NCI-H2107 treated with DMSO at 0.1 percent for 48 hours (cell line): ENCODE results near the gene FSIP2.

Experiments used
- DNase-seq: peaks from one replicate; lab custom pipeline; 2025; ENCODE audit not compliant: unreplicated experiment; lab: John Stamatoyannopoulos, UW

FSIP2 gene, protein sequence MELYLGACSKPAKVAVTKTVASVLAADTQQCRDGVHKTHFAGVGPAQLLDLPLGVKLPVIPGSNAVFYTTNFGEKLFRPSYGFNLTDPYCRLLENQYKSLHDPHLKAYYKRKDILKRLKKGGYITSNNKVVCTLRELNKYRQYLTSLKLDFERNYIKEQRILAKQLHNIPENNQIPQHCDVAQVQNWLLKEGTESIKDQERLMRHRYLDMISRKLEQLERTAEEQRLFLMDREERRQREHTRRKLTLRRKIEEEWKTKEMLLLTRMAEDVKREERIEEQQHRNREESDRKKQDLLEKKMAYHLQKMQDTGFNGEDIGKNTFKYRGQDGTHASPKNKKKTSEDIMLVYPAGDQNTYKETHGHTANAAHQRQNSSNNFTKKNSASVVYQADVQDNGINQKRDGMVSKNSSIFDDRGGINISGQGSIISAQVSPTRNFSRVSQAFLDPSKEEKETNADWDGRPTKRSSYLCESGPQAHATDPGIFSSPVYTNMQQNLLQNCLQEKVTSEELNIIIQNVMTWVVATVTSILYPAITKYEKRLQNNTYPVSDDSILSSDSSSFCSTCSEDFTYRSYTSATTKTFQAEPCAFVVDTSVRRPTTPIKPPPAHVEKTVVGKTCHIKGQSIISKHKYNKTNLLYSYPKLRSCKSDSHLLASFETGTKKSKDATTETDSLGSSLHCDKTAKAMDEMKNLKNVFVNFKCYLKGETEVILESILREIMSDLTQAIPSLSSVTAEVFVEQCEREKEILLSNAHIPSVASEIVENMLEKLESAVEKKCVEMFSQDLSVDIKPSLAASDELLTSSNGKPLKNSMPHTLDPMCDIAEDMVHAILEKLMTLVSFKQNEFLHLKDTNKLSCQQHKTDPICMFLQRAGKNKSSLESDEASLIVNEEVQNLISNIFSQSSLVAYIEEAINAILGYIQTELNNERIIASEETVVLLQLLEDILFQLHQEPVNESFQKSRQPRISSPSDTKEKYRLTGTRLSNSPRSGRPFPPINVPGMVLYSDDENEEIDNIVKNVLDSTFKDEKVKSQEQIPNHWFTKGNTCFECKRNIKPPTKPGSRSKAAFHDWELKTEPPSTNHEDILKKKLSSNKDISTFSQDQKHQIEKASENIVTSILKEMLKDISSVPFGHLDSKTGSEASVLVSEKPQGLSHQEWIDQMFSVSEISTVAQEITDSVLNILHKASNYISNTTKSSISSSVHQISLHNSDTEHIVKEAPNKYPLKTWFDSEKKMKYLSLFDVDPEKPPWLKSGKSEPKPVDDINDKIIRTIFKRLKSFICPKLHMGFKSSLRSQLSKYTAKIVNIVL (N-terminal part only)

DNA sequence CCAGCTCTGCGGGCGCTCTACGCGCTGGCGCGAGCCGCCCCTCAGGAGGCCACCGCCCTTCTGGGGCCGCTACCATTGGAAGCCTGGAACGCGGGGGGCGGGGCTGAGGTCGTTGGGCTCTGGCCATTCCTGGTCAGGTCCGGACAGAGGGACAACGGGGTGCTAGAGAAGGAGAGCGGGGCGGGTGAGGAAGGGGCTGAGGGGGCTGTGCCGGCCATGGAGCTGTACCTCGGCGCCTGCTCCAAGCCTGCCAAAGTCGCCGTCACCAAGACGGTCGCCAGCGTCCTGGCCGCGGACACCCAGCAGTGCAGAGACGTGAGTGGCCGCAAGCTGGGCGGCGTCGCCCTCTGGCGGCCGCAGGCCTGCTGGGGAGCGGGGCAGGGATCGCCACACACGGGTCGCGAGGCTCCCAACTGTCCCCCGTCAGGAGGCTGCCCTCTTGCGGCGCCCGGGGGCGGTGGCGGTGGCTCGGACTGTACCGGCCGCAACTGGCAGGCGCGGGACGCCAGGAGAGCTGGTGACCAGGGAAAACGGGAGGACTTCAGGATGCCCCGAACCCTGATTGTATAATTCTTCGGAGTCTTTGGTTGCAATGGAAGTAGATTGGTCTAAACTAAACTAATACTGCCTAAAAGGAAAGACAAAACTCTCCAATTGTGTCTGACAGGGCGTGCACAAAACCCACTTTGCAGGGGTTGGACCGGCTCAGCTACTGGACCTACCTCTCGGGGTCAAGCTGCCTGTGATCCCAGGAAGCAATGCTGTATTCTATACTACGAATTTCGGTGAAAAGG is at the start of gene FSIP2:
Gene FSIP2 (plus strand): TSS at position 126 of the 794 bp plus-strand sequence. CDS start 91 bp downstream, at position 217.
- no peak for DNase-seq

DNA sequence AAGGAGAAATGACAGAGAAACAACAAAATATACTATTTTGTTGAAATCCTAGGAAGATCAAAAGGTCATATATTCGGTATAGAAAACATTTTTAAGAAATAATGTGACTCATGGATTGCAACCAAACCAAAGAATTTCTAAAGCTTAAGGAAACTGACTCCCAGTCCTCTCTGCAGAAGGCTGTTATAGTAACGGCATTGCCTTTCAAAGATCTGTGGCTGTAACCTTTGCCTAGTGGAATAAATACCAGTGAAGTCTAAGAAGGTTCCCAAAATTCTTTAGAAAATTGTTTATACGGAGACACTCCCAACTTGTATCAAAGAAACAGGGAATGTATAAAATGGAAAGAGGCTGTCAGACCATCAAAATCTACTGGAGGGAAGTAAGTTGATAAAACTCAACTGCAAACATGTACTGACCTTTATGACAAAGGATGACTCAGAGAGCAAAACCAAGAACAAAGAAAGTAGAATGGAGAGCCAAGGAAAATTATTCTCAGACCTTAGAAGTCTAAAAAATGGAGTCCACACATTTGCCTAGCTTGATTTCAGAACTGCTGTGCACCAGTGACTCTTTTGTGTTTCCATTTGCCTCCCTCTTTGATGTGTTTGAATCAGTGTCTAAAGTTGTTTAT is 48.6 kb upstream of the FSIP2 start:
- DNase-seq, result no peak

DNA sequence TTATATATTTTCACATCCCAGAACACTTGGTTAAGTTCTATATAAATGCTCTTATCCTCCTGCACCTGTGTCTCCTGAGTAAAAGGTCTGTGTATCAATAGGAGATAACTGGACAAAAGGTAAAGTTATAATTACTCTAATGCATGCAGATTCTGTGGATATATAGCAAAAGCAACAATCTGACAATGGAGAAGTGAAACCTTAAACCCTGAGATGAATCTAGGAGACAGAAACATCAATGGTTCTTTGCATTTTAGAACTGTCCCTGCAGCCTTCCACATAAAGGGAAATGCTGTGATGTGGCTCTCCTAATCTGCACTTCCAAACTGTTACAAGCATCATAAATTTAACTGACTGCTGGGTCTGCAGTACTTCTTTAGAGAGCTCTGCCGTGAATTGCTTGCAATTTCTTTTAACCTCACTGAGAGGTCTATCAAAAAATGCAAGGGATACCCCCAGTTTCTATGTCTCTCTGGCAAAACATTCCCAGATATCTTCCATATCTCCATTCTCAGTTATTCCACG is 42.8 kb upstream of the FSIP2 start:
- no peak for DNase-seq

DNA sequence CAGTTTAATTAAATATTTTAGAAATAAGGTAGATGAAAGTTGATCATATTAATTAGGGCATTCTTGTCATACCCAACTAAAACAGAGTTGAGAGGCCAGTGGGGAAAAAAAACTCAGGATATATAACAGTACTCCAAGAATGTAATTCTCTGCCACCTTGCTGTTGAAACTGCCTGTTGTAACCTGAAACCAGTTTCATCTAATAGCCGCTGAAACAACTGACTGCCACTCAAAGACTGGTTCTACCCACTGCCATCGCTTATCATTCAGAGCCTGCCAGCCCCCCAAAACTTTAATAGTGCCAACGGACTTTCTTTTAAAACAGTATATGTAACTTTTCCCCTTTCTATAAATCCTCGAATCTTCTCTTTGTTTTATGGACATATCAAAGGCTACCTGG is 37.7 kb upstream of the FSIP2 start:
- DNase-seq, result peak; percentile 55

DNA sequence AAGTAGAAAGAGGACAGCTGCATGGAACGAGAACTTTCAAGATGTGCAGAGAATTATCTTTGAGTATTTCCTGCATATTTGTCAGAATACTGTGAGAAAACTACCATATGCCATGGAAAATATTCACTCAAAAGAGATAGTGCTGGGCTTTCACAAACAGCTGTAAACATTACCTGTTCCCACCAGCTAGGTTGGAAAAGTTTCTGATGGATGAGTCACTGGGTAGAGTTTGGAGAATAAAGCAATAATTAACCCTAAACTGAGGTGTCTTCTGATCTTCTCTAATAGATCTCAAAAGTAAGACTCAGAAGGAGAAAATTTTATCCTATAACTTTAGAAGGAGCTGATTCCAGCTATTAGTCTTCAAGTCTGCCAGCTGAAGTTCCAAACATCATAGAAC is 3.9 kb upstream of the FSIP2 start:
- no peak for DNase-seq

DNA sequence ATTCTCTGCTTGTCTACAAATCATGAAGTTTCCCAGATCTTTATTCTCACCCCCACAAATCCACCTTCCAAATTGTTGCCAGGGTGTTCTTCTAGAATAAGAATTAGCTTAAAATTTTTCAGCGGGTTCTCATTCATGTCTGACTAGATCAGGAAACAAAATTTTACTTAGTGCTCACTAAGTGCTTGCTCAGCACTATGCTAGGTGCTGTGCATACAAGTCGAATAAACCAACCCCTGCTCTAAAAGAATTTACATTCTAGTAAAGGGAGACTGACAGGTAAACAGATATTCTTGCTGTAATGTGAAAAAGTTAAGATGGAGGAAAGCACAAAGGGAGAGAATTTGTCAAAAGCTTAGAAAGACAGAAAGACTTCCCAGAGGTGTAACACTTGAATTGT is 2.4 kb upstream of the FSIP2 start:
- DNase-seq, result no peak

DNA sequence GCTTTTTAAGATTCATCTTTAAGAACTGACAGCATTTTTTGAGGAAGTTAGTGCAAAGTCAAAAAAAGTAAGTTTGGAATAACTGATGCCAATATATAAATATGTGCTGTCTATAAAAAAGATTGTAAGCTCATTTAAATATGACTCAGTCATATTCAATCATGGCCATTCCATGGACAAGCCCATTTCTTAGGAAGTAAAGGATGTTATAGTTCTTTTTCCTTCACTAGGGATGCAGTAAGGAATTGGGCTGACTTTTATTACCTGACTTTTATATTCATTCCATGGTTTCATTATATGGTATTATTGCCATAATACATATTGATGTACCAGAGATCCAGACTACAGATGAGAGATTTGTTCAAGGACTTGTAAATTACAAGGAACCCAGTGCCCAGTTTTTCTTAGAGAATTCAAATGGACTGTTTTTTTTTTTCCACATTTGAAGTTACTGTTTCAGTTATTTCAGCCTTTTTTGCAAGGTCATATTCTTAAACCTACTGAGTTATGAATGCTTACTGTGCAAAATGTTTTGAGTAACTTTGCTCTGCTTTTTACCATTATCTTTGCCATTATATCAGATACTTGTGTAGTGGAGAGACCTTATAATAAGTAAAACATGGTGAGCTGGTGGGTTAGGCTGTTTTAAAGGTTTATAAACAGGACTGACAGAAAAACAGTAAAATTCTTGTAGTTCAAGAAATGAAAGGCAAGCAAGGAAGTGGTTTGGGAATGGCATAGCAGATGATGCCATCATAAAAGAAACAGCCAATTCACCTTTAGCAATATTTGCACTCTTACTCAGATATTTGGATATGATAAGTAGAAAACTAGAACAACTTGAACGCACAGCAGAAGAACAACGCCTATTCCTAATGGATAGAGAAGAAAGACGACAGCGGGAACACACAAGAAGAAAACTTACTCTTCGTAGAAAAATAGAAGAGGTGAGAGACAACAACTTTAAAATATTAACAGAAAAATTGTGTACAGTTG is 7.6 kb downstream of the FSIP2 start:
- no peak for DNase-seq

DNA sequence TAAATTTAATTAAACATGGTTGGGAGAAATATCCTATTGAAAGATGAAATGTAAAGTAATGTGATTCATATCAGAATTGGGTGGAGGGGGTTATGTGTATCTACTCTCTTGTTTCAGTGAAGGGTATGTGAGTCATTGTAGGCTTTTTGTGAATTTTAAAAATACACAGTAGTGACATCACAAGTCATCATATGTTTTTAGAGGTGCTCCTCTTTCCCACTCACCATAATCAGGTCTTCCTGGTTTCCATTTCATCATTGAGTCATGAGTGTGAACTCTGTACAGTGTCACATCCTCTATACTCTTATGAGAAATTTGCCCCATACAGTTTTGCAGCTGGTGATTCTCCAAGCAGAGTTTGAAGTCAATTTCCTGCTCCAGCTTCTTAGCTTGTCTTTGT is 18.8 kb downstream of the FSIP2 start:
- no peak for DNase-seq

DNA sequence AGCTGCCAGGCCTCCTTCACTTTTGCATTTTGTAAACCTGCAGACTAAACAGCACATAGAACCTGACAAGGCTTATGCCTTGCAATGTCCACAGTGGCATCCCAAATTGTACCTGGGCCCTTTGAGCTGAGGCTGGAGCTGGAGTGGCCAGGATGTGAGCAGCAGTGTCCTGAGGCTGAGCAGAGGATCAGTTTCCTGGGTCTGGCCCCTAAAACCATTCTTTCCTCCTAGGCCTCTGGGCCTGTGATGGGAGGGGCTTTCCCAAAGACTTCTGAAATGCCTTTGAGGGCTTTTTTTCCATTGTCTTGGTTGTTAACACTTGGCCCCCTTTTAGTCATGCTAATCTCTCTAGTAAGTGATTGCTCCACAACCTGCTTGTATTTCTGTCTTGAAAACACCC is 32.8 kb downstream of the FSIP2 start:
- DNase-seq, result no peak

DNA sequence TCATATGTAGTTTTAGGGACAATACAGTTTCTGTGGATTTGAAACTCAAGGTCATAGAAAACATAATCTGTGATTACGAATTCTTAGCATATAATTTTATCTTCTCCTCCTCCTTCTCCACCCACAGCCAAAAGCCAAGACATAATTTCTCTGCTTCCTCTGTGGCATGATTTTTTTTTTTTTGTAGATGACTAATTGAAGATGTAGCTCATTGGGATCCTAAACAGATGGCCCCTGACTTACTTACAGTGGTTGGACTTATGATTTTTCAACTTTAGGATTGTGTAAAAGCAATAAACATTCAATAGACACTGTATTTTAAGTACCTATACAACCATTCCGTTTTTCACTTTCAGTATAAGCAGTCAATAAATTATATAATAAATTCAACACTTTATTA is 42.3 kb downstream of the FSIP2 start:
- DNase-seq, result no peak

DNA sequence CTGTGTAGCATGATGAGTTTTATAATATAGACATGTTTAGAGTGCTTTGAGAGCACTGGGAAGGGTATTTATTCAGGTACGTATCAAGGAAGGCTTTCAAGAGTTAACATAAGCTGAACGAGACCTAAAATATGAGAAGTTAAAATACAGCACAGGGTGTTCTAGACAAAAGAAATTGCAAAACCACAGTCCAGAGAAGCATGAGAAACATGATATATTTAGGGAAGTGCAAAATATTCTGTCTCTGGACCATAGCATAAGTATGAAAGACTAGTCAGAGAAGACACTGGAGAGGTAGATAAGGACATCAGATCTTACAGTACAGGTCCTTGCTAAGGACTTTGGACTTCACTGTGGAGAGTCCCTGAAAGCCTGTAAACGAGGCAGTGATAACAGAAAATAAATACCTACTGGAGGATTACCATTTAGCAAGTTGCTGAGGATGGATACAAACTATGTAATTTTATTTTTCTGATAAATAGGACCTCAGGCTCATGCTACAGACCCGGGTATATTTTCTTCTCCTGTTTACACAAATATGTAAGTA is 43.7 kb downstream of the FSIP2 start:
- no peak for DNase-seq

DNA sequence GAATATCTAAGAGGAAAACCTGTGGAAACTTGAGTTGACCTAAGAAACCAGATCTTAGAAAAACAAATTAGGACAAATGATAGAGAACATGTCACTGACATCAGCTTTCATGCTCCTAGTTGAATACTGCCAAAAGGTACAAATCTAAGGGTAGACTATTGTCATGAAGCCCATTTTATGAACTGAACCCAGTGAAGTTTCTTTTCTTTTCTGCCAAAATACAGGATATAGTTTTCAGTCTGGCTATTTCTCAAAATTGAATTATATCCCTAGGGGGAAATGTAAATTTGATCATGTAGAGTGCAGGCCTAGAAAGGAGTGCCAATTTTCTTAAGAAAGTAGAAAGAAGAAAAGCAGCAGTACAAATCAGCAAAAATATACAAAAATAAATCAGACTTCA is 46.6 kb downstream of the FSIP2 start:
- DNase-seq, result no peak

DNA sequence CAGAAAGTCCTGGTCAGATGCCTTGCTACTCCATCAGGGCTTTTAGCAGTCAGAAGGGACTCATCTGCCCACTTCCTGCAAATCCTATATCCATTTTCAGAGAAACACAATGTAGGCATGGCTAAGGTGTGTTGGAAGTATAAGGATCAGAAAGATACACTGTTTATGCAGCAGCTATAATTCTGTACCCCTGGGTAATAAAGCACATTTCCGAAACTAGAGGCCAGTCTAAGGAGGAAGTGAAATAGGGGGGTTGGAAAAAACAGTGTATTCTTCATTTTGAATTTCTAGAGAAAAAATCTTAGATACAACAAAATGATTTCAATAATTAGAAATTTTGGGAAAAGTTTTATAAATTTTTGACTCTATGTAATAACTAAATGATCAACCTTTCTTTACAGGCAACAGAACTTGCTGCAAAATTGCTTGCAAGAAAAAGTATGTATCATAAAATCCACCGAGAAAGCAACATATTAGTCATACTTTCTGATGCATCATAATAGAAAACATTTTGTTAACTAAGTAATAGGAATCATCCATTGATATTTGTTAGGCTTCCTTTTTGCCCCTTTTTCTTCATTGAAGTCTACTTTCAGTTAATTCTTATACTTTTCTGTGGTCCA is 47.4 kb downstream of the FSIP2 start:
- no peak for DNase-seq

DNA sequence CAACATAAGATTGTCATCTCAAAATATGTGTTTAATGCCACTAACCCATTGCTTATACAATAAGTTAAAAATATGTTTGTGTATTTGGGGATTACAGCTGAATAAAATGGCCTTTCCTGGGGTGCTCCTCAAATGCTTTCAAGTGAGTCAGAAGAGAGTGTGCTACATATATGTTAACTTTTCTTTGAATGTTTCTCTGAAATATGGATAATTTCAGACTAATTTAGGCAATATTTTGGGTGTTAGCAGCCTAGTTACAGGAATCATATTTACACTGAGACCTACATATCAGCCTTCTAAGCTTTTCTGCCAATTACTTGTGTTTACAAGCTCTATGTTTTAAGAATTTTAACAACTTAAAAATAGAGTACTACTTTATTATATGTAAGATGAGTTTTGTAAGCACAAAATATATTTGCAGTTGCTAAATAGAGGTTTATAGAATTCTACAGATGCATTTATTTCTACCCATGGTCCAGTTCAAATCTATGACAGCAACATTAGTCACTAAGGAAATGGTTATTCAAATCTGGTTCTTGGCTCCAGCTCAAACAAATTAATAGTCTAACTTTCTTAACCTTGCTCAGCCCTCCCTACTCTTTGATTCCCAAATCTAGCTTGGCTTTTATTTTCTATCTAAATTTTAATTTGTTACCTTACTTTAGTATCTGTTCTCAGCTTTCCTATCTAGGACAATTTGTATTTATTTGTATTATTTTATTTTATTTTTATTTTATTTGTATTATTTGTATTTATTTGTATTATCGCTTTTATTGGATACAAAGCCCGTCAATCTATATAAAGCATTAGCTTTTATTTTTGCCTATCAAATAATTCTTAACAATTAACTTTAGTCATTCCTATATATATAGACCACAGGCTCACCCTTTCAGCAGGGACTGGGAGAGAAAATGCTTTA is 48.9 kb downstream of the FSIP2 start:
- DNase-seq, result no peak

DNA sequence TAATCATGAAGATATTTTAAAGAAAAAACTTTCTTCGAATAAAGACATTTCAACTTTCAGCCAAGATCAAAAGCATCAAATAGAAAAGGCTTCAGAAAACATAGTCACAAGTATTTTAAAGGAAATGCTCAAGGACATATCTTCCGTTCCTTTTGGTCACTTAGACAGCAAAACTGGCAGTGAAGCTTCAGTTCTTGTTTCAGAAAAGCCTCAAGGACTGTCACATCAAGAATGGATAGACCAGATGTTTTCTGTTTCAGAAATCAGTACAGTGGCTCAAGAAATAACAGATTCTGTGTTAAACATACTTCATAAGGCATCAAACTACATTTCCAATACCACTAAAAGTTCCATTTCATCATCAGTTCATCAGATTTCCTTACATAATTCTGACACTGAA is 51.8 kb downstream of the FSIP2 start:
- no peak for DNase-seq

DNA sequence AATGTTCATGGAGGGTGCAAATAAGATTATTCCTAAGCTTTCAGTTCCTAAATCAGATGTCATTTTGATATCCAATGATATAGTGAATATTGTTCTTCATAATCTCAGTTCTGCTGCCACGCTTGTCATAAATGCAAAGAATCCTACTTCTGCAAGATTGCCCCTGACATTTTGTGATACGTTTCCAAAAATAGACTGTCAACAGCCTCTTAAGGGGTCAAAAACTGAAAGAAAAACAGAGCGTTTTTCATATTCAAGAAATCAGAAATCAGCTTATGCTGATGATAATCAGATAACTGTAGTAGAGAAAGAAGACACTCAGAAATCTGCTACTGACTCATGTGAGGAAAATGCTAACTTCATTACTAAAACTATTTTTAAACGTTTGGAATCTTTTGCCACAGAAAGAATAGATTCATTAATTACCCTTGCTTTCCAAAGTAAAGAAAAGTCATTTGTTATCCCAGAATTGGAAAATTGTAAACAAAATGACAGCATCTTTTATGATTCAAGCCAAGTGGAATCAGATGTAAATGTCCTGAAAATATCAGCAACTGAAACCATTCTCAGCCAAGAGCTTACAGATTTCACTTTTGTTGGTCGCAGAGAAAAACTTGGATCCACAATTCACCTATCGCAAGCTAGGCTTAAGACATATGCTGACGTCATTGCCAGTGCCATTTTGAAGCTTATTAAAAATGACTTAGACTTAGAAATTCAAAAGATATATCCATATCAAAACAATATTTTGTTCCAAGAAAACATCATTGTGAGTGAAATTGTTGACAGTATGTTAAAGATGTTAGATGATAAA is 55.1 kb downstream of the FSIP2 start:
- DNase-seq, result no peak
